Stimulated activated CD8-positive, alpha-beta memory T cell treated with anti-CD3 and anti-CD28 coated beads, Interleukin-12 subunit alpha, Interleukin-12 subunit beta, amount 100 ng/mL, for 24 hours (primary cell): ENCODE results near the gene CRK.
"Not testable (repeated sequence)": the region's sequence is repeated elsewhere in the genome, so short reads cannot be mapped to it uniquely, and the experiment has no call there.

Experiments
- DNase-seq: peaks from one replicate; pipeline ENCODE4 v3.0.0-alpha.2; 2020; ENCODE audit errors: extremely low read depth

The CRK gene

DNA sequence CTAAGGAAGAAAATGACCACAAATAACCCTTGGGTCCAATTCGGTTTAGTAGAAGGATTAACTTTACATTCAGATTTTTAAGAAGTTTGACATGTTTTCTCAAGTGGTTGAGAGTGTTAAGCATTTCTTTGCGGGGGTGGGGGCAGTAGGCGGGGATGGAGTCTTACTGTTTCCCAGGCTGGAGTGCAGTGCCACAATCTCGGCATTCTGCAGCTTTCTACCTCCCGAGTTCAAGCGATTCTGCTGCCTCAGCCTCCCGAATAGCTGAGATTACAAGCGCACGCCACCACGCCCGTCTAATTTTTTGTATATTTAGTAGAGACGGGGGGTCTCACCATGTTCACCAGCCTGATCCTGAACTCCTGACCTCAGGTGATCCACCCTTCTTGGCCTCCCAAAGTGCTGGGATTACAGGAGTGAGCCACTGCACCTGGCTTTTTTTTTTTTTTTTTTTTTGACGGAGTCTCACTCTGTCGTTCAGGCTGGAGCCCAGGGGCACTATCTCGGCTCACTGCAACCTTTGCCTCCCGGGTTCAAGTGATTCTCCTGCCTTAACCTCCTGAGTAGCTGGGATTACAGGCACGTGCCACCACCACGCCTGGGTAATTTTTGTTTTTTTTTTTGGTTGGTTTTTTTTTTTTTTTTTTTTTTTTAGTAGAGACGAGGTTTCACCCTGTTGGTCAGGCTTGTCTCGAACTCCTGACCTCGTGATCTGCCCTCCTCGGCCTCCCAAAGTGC, 68.4 kb downstream of the CRK start:
- not testable (repeated sequence) for DNase-seq

DNA sequence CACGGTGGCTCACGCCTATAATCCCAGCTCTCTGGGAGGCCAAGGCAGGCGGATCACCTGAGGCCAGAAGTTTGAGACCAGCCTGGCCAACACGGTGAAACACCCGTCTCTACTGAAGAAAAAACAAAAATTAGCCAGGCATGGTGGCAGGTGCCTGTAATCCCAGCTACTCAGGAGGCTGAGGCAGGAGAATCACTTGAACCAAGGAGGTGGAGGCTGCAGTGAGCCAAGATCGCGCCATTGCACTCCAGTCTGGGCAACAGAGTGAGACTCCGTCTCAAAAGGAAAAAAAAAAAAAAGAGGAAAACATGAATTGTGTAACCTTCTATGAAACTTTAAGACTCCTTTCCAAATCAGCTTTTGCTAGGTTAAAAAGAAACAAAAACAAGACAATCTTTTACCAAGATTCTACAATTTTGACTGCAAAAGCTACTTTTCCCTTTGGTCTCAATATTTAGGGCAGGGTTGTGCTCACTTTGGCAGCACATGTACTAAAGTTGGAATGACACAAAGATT, 69.3 kb downstream of the CRK start:
- DNase-seq = not testable (repeated sequence)

DNA sequence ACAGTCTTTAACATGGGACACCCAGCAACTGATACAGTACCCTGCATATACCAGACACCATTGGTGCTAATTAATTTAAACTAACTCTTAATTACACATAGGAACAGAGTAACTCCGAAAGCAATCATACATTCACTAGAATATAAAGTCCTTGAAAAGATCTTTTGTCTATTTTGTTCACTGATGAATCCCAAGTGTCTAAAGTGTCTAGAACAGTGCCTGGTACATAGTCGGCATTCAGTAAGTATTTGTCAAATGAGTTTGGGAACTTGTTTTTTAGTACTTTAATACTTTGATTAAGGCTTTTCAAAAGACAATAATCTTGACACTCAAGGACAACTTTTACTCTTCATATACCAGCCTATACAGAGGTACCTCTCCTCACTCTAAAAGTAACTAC, 69.8 kb downstream of the CRK start:
- no peak for DNase-seq

DNA sequence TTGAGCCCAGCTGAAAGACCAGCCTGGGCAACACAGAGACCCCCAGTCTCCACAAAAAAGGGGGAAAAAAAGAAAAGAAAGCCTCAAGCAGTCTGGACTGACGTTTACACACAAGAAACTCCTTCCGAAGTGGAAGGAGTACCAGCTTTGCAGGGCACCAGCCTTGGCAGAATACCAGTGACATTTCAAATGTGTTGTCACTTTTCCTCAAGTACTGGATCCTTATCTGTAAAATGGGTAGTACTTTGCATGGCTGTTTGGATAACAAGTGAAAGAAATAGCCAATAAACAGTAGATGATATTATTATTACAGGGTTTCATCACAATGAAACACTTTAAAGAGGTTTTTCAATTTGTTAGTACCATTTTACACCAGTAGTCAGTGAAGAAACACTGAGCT, 70.2 kb downstream of the CRK start:
- DNase-seq = no peak

DNA sequence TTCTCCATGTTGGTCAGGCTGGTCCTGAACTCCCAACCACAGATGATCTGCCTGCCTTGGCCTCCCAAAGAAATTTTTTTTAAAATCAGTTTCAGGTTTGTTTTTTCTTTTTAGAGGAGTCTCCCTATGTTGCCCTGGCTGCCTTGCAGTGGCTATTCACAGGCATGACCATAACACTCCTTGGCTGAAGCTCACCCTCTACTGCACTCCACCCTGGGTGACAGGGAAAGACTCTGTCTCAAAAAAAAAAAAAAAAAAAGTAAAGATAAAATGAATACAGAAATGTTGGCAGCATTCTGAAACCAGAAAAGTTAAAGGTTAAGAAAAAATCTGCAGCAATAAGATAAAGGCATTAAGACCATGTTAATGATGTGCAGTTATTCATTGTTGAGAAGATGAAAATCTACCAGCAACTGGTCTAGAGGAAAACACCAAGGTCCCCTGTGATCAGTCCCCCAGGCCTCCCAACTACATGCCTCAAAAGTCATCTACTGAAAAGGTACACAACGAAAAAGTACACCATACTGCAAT, 71.1 kb downstream of the CRK start:
- DNase-seq = no peak

DNA sequence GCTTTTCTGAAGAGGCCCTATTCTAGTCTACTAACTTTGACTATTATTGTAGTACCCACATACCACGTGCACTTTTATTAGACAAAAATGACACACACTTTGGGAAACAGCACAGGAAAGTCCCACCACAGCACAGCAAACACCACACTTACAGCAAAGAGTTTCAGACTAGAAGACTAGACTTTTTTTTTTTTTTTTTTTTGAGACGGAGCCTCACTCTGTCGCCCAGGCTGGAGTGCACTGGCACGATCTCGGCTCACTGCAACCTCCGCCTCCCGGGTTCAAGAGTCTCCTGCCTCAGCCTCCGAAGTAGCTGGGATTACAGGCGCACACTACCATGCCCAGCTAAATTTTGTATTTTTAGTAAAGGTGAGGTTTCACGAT, 76.1 kb downstream of the CRK start:
- DNase-seq = no peak

DNA sequence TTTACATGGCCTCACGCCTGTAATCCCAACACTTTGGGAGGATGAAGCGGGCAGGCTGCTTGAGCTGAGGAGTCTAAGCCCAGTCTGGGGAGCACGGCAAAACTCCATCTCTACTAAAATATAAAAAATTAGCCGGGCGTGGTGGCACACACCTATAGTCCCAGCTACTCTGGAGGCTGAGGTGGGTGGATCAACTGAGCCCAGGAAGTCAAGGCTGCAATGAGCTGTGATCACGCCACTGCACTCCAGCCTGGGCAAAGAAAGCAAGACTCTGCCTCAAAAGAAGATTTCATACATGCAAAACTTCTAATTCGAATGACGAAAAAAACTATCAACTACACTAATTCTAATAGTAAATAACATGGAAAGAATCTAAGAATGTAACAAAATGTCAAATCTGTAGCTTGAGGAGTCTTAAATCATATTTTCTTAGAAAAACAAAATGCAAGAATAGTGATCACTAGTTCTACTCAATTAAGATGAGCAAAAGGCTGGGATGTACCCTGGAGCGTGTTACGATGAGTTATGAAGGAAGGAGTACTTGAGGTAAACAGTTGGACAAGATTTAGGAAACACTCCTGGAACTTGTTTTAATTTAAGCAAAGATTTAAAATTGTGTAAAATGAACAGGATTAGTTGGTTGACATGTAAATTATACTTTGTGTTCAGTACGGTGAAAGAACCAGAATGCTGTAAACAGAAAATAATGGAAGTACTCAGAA, 76.7 kb downstream of the CRK start:
- DNase-seq = no peak

DNA sequence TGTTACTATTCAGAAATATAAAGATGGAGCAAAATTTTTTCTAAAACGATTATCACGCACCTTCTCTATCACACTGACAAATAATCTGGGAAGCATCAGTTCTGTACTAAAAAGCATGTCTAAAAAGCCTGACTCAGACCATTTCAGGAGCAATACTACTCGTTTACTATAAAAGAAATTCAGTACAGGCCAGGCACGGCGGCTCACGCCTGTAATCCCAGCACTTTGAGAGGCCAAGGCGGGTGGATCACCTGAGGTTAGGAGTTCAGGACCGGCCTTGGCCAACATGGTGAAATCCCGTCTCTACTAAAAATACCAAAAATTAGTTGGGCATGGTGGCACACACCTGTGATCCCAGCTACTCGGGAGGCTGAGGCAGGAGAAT, 77.6 kb downstream of the CRK start:
- not testable (repeated sequence) for DNase-seq

DNA sequence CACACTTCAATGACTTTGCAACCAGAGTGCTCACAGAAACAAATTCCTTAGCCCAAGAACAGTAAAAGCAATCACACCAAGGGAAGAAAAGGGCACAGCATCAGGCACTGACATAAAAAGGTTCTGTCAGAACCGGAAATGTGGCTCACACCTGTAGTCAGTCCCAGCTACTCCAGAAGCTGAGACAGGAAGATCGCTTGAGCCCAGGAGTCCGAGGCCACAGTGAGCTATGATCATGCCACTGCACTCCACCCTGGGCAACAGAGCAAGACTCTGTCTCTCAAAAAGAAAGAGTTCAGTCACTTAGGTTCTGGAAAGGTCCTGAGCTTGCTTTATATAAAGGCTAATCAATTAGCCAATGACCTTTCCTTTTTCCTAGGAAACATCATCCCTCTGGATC, 78.7 kb downstream of the CRK start:
- no peak for DNase-seq

DNA sequence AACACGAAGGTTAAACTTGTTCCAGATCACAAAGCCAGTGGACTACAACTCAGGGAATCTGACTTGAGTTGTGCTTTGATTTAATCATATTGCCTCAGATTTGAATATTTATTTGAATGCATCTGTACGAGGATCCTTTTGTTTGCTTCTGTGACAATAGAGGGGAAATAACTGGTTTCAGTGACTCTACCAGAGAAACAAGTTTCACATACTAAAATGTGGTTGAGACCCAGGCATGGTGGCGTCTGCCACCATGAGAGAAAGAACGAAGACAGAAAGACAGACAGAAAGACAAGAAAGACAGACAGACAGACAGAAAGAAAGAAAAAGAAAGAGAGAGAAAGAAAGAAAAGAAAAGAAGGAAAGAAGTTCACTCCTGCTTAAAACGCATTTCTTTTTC, 80.0 kb downstream of the CRK start:
- DNase-seq = no peak

DNA sequence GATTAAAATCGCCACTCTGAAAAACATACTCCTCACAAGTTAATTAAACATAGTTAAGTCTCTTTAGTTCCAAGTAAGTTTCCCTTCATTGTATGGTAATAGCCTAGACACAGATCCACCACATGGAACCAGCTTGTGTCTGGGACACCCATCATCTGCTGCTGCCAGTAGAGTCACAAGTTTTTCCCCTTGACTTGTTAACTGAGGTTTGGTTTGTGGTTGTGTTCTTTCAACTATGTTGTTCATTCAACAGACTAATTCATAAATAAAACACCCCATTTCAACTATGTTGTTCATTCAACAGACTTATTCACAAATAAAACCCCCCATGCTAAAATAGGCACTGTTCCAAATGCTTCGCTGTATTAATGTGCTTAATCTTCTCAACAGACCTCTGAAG, 80.4 kb downstream of the CRK start:
- no peak for DNase-seq

DNA sequence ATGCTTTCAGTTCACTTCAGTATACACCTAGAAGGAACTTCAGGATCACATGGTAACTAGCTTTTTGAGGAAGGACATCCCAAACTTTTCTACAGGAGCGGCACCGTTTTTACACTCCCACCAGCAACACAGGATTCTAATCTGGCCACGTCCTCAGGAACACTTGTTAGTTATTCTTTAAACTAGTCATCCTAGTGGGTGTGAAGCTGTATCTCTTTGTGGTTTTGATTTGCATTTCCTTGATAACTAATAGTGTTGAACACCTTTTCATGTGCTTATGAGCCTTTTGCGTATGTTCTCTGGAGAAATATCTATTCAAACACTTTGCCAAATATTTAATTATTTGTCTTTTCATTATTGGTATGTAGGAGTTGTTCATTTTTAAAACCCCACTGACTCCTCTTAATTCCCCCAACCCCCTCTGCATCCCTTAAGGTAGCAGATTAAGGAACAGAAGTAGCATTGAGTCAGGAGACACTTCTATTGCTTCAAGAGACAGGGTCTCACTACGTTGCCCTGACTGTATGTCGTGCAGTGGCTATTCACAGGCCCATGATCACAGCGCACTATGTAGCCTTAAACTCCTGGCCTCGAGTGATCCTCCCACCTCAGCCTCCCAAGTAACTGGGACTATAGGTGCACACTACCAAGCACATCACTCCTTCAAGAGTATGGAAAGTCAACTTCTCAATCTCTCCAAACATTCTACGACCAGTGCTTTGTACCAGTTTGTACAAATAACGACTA, 81.4 kb downstream of the CRK start:
- DNase-seq = no peak

DNA sequence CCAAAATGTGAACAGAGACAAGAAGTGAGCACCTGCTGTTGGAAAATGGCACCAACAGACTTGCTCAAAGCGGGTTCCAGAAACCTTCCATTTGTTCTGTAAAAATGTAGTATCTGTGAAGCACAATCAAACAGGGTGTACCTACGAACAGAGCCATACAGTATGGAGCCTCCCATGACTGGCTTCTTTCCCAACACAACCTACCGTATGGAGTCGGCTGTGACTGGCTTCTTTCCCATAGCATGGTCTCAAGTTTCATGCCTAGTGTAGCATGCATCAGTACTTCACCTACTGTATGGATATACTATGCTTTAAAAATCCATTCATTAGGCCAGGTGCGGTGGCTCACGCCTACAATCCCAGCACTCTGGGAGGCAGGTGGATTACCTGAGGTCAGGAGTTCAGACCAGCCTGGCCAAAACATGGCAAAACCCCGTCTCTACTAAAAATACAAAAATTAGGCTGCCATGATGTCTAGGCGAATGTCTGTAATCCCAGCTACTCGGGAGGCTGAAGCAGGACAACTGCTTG, 82.3 kb downstream of the CRK start:
- no peak for DNase-seq

DNA sequence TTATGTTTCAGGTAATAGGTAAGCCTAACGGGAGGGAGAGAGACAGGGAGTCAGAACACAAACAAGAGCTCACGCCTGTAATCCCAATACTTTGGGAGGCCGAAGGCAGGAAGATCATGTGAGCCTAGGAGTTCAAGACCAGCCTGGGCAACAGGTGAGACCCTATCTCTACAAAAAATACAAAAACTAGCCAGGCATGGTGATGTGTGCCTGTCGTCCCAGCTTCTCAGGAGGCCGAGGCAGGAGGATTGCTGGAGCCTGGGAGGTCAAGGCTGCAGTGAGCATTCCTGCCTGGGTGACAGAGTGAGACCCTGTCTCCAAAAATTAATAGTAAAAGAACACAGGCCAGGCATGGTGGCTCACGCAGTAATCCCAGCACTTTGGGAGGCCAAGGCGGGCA, 83.4 kb downstream of the CRK start:
- DNase-seq = no peak

DNA sequence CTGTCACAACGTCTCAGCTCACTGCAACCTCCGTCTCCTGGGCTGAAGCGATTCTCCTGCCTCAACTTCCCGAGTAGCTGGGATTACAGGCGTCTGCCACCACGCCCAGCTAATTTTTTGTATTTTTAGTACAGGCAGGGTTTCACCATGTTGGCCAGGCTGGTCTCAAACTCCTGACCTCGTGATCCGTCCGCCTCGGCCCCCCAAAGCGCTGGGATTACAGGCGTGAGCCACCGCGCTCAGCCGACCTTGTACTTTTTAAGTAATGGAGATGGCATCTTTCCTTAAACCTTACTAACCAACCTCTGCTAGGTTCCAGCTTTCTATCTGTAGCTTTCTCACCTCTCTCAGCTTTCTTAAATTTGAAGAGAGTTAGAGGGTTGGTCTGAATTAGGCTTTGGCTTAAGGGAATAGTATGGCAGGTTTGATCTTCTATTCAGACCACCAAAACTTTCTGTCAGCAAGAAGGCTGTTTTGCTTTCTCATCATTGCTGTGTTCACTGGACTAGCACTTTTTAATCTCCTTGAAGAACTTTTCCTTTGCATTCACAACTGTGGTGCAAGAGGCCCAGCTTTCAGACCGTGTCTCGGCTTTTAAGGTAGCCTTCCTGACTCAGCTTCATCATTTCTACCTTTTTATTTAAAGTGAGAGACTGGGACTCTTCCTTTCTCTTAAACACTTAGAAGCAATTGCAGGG, 84.0 kb downstream of the CRK start:
- DNase-seq = no peak
